Cardiac muscle cell (in vitro differentiated cells and primary cell): ENCODE data around the gene COIL. TPM values are rescaled to one million over a fixed set of nuclear protein-coding genes. Genes with fewer than 3 reads are reported as not detected.
"Not testable (repeated sequence)": the region's sequence is repeated elsewhere in the genome, so short reads cannot be mapped to it uniquely, and the experiment has no call there.

Experiments used
- DNase-seq, 2 donors: peaks; one replicate each; pipeline versions ENCODE4 v3.0.0 to v3.0.0-alpha.2; 2010 to 2017; ENCODE audit warnings: low read depth in 1 of 2, low spot score in 1 of 2
- H3K27ac ChIP-seq: fragments of 200-600 bp; sonication (generic); 2 replicates; pipeline ENCODE4 v1.5.1; 2016
- H3K27me3 ChIP-seq: fragments of 200-600 bp; sonication (generic); 2 replicates; pipeline ENCODE4 v1.6.0; 2016; ENCODE audit warnings: control low read depth
- H3K36me3 ChIP-seq: fragments of 200-600 bp; sonication (generic); 2 replicates; pipeline ENCODE4 v1.5.1; 2016; ENCODE audit warnings: control low read depth
- H3K4me1 ChIP-seq: fragments of 200-600 bp; sonication (generic); 2 replicates; pipeline ENCODE4 v1.8.1; 2017; ENCODE audit warnings: low read depth, mild to moderate bottlenecking, mixed run types
- H3K4me3 ChIP-seq: fragments of 200-600 bp; sonication (generic); 2 replicates; pipeline ENCODE4 v1.5.1; 2016; ENCODE audit warnings: mild to moderate bottlenecking
- H3K9me3 ChIP-seq: fragments of 200-600 bp; sonication (generic); 2 replicates; pipeline ENCODE4 v1.5.1; 2017; ENCODE audit warnings: low read depth, mild to moderate bottlenecking, control low read depth
- CTCF ChIP-seq: IDR thresholded peaks from 2 replicates; pipeline ENCODE4 v1.5.1; 2012; ENCODE audit warnings: low read depth, mild to moderate bottlenecking, low read length
- polyA plus RNA-seq: library from polyadenylated mRNA; unstranded; fragments of >200 nt; fragmentation: Nextera tagmentation; extraction: Ambion mirVana; gene quantifications from 2 replicates; pipeline ENCODE4 v1.2.1, GENCODE V29; 2016
- total RNA-seq: library from RNA; depleted of rRNA; stranded (reverse); fragments of >200 nt; gene quantifications from 2 replicates; pipeline ENCODE4 v1.2.3, GENCODE V29; 2016

The COIL gene
- total and polyA plus RNA-seq, 2 experiments from 2014 or later = 16.3 to 19.9 TPM

- no peak overlapping the region for H3K4me3 ChIP-seq
- TF ChIP-seq CTCF = no peak
- no peaks in the 10 kb centered on the region for H3K4me1 ChIP-seq
- H3K36me3 ChIP-seq = peaks cover 43% of the 10 kb centered on the region
- no peaks in the 10 kb centered on the region for H3K9me3 ChIP-seq
- H3K27ac ChIP-seq = no peak overlapping the region
- no peak for DNase-seq
- no peaks in the 10 kb centered on the region for H3K27me3 ChIP-seq
Observed at GRCh38 chr17:56947741-56948140, 13.1 kb downstream of the COIL start.

- Histone ChIP-seq H3K4me1 (no peaks in the 10 kb centered on the region), H3K36me3 (peaks cover 52% of the 10 kb centered on the region), H3K4me3 (no peak overlapping the region), H3K27me3 (no peaks in the 10 kb centered on the region), H3K27ac (no peak overlapping the region), H3K9me3 (no peaks in the 10 kb centered on the region)
- TF ChIP-seq CTCF = no peak
- DNase-seq = no peak
Observed at GRCh38 chr17:56945938-56946505, 14.8 kb downstream of the COIL start.

- peak in 1 of 2 donors; percentile 13 for DNase-seq
- TF ChIP-seq CTCF = no peak
- no peak overlapping the region for H3K4me3 ChIP-seq
- H3K36me3 ChIP-seq = peaks cover 48% of the 10 kb centered on the region
- H3K27ac ChIP-seq = no peak overlapping the region
- no peaks in the 10 kb centered on the region for H3K4me1 ChIP-seq
- no peaks in the 10 kb centered on the region for H3K9me3 ChIP-seq
- H3K27me3 ChIP-seq = no peaks in the 10 kb centered on the region
Observed at GRCh38 chr17:56943505-56944125, 17.2 kb downstream of the COIL start.

- Histone ChIP-seq H3K36me3 (peaks cover 40% of the 10 kb centered on the region), H3K4me1 (no peaks in the 10 kb centered on the region)
Observed at GRCh38 chr17:56939869-56940484, 20.9 kb downstream of the COIL start.

GRCh38 chr17:56938206-56938605, 22.6 kb downstream of the COIL start:
- not testable (repeated sequence) for H3K9me3 ChIP-seq, DNase-seq, H3K27me3 ChIP-seq, H3K4me3 ChIP-seq, H3K27ac ChIP-seq, H3K4me1 ChIP-seq
- peaks cover 37% of the 10 kb centered on the region for H3K36me3 ChIP-seq

More at GRCh38 chr17:56939869-56940484, 20.9 kb downstream of the COIL start:
- Histone ChIP-seq H3K27me3 (no peaks in the 10 kb centered on the region), H3K4me3 (no peak overlapping the region), H3K9me3 (no peaks in the 10 kb centered on the region), H3K27ac (no peak overlapping the region)
- peak; percentile 71 to 75 for DNase-seq
- TF ChIP-seq CTCF = peak; percentile 69

- Histone ChIP-seq H3K27ac (no peak overlapping the region), H3K36me3 (peaks cover 37% of the 10 kb centered on the region), H3K4me3 (no peak overlapping the region), H3K9me3 (no peaks in the 10 kb centered on the region), H3K27me3 (no peaks in the 10 kb centered on the region), H3K4me1 (no peaks in the 10 kb centered on the region)
- TF ChIP-seq CTCF = no peak
- no peak for DNase-seq
Observed at GRCh38 chr17:56937687-56938086, 23.2 kb downstream of the COIL start.
